ENCODE results near the gene GPX8. TPM values are rescaled to one million over a fixed set of nuclear protein-coding genes. Genes with fewer than 3 reads are reported as not detected.
A peak's percentile ranks its signal among the peaks of the same experiment; 100 is the strongest.

GPX8 gene
- total and polyA plus RNA-seq, 9 of the 15 experiments (the other 6 are each of a cell fraction or from before 2014, with no cell fraction given), result 0.62 to 1.8 (median 1.2) TPM

DNA sequence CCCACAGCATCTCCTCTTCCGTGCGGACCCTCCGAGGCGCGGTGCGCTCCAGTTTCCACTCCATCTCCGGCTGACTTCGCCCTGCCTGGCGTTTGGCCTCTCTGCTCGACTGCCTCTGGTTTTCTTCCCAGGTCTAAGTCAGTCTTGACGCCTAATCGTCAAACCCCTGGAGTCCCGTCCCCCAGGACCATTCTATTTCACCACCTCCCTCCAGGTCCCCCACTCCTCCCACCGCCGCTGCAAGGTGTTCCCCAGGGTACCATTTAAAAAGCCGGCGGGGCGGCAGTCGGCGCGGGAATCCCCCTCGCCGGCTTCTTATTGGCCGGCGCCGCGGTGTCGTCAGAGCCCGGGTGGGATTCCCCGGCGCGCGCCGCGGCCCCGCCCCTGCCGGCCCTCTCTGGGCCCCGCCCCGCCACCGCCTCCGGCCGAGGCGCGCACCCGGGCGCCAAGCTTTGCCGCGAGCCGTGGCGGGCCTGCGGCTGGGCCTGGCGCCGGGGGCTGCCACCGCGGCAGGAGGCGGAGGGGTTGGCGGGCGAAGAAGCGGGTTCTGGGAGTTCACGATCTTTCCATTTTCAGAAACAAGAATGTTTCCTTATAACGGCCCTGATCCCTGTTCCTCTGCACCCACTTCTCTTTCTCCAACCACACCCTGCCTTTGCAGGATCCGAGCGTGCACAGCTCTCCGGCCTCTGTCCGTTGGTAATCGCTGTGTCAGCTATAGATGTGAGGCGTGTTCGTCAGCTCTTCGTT, 13.1 kb downstream of the GPX8 start, which contains the start of gene CDC20B (continued):
- TF ChIP-seq ZBTB11 (CRISPR knock-in tag; IDR thresholded peaks at IDR 0.05), result 0 out of 6 replicates have a peak, but pooled peaks of 1 of the 3 experiments have one; percentile 33
- no peak for TF ChIP-seq ZNF583 (CRISPR knock-in tag; IDR thresholded peaks at IDR 0.05)
- no peak for TF ChIP-seq SP1 (CRISPR knock-in tag; IDR thresholded peaks at IDR 0.05)
- no peak for TF ChIP-seq RFX7 (CRISPR knock-in tag; IDR thresholded peaks at IDR 0.05)
- peak; percentile 61; the same call in 1 of the 2 replicates for TF ChIP-seq MGA (IDR thresholded peaks at IDR 0.05)
- TF ChIP-seq ZNF184 (CRISPR knock-in tag; IDR thresholded peaks at IDR 0.05), result no peak
- no peak for TF ChIP-seq ZNF436 (CRISPR knock-in tag; IDR thresholded peaks at IDR 0.05)
- TF ChIP-seq ARHGAP35 (IDR thresholded peaks at IDR 0.05; ENCODE audit: partially characterized antibody), result no peak
- no peak for TF ChIP-seq SRSF9 (IDR thresholded peaks at IDR 0.05; ENCODE audit: borderline replicate concordance, low read depth, low read length)
- no peak for TF ChIP-seq FOXO4 (CRISPR knock-in tag; IDR thresholded peaks at IDR 0.05)
- no peak for TF ChIP-seq ZNF431 (CRISPR knock-in tag; IDR thresholded peaks at IDR 0.05)
